OCI-LY7 (cell line): Measurements from ENCODE around the gene DNAI2.

Experiments
- CTCF ChIP-seq: fragments of 200-600 bp; sonication (generic); conservative IDR thresholded peaks from 2 replicates; pipeline ENCODE4 v1.5.1; 2014; ENCODE audit warnings: mild to moderate bottlenecking, antibody characterized with exemption, low read length, moderate library complexity, mixed read lengths
- EZH2phosphoT487 ChIP-seq: fragments of 200-600 bp; sonication (generic); IDR thresholded peaks from 2 replicates; pipeline ENCODE4 v1.6.1; 2018; ENCODE audit warnings: low read depth, borderline replicate concordance, mild to moderate bottlenecking, mixed run types, antibody characterized with exemption, low read length, moderate library complexity, mixed read lengths

- no peak for TF ChIP-seq CTCF
- no peak for TF ChIP-seq EZH2phosphoT487
These were observed 46.6 kb upstream of the DNAI2 start for GRCh38 chr17:74227271-74228080.
